ENCODE measurements around the gene IL4R.

DNA sequence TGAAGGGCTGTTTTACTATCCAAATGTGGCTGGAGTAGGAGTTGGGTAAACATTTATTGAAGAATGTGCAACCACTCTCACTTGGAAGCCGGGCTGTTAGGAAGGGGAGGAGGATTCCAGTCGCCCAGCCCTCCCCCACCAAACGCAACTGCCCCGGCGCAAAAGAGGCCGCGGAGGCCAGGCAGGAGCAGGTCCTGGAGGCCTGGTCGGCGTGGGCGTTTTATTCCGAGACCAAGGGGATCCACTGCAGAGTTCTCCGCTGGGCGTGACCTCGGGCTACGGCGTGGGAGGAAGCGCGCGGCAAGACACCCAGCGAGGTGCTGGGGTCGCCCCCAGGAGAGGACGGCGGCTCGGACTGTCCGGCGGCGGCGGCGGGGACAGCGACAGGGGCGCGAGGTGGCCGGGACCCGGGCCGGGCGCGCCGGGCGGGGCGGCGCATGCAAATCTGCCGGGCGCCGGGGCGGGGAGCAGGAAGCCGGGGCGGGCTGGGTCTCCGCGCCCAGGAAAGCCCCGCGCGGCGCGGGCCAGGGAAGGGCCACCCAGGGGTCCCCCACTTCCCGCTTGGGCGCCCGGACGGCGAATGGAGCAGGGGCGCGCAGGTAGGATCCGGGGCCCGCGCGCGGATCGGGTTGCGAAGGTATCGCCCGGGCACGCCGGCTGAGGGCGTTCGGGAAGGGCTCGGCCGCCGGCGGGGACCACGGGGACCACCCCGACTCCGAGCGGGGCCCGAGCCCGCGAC is at the start of gene IL4R:
- TF ChIP-seq, protein P1, sequence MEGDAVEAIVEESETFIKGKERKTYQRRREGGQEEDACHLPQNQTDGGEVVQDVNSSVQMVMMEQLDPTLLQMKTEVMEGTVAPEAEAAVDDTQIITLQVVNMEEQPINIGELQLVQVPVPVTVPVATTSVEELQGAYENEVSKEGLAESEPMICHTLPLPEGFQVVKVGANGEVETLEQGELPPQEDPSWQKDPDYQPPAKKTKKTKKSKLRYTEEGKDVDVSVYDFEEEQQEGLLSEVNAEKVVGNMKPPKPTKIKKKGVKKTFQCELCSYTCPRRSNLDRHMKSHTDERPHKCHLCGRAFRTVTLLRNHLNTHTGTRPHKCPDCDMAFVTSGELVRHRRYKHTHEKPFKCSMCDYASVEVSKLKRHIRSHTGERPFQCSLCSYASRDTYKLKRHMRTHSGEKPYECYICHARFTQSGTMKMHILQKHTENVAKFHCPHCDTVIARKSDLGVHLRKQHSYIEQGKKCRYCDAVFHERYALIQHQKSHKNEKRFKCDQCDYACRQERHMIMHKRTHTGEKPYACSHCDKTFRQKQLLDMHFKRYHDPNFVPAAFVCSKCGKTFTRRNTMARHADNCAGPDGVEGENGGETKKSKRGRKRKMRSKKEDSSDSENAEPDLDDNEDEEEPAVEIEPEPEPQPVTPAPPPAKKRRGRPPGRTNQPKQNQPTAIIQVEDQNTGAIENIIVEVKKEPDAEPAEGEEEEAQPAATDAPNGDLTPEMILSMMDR (IDR thresholded peaks at IDR 0.05): no peak
- TF ChIP-seq SIN3A (IDR thresholded peaks at IDR 0.05; ENCODE audit: borderline replicate concordance, insufficient read depth, low read depth, low read length) (0 out of 2 replicates have a peak, but pooled peaks have one; percentile 31), POLR2AphosphoS5 (IDR thresholded peaks at IDR 0.05; ENCODE audit: low read depth, low read length) (no peak)

Measured in Panc1 (cell line).